HG03432 (cell line): Measurements from ENCODE around the gene STXBP4.

Experiments used
- ATAC-seq: cut with Tn5 transposase; IDR thresholded peaks from one replicate; pipeline ENCODE4 v1.9.1; 2021; ENCODE audit warnings: mild to moderate bottlenecking, moderate library complexity; ENCODE audit not compliant: unreplicated experiment

Gene STXBP4

DNA sequence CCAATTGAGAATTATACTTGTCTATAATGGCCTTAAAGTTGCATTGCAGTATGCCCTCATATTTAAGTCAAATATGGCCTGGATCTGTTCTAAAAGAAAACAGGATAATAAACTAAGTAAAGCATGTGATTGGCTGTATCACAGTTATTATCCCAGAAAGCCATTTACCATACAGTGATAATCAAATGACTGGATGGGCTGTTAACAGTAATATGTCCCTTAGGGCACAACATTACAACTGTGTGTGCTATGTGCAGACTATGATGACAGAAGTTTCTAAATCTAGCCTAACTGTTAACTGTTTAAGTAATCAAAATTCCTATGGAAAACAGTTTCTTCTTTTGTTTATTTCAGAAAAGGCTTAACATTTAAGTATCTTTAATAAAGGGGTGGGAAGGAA is 145.7 kb downstream of the STXBP4 start:
- no peak for ATAC-seq

DNA sequence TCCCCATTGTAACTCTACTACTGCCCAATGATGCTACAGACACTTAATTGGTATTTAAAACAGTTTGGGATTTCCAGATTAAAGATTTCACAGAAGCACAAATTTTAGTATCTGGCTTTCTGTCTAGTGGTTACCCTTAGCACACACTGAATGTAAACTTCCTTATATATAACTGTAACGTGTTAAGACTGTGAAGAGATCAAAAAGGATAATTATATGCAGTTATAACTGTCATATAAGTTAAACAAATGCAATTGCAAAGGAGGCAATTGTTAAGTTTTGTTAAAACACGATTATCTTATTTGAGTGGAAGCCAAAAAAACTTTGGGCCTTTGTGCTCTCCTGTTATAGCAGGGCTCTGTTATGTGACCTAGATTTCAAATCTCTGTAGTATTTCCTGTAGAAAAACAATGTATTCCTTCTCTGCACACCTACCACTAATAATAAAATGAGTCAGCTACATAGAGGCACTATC is 147.9 kb downstream of the STXBP4 start:
- no peak for ATAC-seq

DNA sequence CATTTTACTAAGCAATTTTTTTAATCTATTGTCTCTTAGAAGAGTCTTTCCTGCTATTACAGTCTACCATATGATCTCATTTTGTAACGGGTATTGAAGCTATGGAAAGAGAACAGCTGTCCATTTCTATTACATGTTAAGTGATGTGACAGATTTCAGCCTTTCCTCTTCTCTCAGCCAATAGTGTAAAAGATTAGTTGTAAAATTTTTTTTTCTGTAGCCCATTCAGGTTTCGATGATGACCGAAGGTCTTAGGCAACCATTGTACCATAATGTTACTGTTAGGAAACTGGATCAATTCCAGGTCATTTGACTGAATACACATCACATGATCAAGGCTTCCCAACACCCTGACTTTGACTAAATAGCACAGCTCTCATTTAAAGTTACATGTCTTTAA is 148.6 kb downstream of the STXBP4 start:
- ATAC-seq, result no peak

DNA sequence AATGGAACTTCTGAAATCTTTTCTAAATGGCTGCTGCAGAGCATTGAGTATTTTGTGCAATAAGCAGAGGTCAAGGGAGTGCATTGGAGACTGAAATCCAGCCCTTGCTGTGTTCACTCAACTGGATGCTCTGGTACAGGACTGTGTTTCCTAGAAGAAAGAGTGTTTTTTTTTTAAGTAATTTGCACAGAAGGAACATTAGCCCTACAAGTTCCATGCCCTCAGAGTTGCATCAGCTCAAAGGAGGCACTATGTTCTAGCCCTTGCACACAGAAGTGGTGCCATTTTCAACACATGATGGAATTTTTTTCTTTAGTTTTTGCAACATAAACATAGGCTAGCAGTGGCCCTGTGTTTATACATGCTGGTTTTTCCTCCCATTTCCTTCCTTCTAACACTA is 152.1 kb downstream of the STXBP4 start:
- ATAC-seq, result no peak

DNA sequence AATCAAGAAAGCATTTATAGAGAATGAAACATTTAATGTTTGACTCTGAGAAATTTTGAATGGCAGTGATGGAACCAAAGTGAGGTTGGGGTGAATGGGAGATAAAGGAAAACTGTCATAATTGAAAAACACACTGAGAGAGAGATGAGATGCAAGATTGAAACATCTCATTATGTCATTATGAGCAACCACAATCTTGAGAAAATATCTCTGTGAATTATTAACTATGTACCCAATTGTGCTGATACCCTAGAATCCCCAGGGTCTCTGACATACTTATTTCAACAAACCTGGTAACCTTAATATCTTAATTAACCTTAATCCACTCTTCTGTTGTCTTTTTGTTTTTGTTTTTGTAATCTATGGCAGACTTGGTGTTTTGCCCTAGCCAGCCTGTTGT is 152.7 kb downstream of the STXBP4 start:
- no peak for ATAC-seq

DNA sequence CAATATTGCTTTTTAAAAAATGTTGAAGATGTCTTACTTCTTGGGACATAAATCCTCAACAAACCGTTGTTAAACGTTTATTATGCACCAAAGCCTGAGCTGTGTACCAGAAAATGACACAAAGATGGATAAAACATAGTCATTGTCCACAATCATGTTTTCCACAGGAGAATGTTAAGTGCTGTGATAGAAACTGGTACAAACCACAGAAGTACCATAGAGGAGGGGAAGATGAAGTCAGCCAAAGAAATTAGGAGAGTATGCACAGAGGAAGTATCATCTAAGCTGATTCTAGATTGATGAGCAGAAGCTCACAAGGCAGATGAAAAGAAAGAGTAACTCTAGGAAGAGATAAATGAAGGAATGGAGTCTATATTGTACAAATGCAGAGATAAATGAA is 153.5 kb downstream of the STXBP4 start:
- ATAC-seq, result no peak

DNA sequence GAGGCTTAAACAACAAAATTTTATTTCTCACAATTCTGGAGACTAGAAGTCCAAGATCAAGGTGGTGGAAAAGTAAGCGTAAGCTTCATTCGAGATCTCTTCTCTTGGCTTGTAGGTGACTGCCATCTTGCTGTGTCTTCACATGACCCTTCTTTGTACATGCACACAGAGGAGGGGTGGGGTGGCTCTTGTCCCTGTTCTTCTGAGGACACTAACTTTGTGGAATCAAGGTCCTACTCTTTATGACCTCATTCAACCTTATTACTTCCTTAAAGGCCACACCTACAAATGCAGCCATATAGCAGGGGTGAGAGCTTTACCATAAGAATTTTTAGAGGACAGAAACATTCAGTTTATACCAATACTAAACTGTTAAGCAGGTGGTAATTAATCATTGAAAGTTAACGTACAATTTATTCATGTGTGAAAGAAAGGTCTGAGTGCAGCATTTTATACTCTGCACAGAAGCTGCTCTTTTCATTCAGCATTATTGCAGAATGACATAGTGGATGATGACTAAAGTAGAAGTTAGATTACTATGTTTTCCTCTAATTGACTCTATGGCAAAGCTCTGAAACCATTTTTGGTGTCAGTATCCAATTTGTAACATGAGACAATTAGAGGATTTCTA is 156.3 kb downstream of the STXBP4 start:
- ATAC-seq, result no peak

DNA sequence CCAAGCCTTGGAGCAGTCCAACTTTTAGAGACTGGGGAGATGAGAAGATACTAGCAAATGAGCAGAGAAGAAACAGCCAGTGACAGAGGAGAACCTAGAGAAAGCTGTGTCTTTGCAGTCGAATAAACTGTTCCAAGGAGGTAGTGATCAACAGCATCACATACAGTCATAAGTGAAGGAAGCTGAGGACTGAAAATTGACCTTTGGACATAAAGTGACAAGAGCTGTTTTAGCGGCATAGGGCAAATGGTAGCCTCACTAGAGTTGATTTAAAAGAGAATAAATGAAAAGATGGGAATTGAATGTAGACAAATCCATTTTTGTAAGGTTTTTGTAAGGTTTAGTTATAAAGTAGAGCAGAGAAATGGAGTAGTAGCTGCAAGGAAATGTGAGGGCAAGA is 165.0 kb downstream of the STXBP4 start:
- no peak for ATAC-seq

DNA sequence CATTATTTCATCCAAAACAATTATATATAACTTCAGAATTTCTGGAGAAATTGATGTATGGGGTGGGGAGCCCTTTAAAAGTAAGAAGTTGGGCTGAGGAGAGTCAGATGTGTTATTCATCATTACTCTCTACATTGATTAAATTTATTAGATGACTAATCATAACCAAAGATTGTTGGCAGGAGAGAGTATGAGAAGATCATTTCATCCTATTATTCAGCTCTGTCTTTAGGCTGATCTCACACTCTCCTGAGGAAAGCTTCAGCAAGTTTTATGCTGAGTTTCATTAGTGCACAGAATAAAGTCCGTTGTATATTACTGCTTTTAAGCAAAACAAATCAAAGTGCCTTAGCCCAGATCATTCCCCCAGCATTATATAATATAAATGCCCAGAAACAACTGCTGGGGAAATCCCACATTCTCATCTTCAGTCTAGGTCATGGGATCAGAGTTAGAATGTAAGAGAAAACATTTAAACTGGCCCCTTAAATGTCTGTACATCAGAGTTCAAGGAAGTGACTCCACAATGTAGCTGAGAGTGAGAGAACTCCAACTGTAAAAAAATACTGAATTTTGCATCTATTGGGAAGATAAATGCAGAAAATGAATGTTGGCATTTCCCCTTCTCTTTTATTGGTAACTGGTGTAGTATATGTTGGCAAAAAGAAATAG is 166.1 kb downstream of the STXBP4 start:
- no peak for ATAC-seq

DNA sequence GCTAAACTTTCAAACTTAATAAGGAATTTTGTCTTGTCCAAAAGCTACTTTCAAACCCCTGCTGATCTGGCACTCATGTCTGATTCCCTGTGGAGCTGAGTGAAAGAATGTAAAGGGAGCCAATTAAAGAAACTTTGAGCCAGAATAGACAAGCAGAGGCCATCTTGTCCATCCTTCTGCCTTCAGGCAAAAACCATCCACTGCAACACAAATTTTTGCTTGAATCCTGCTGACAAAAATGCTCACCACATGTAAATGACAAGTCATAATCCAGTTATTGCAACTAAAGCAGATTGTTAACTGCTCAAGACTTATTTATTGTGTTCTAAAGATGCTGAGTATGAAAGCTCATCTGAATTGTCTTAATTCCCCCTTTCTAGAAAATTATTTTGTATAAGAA is 172.2 kb downstream of the STXBP4 start:
- no peak for ATAC-seq

DNA sequence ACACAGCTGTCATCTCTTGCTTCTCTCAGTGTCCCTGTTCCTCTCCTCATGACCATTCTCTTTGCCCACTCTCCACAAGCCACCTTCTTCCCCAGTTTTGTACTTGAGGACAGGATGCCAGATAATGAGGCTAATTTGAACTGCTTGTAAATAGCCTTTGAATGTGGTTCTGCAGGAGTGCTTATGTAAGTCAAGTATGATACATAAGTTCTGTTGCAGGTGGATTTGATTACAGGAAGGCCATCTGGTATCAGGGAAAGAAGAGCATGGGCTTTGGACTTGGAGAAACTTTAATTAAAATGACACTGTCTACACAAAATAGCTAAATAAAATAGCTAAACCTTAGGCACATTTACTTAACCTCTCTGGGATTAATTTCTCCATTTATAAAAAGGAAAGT is 176.0 kb downstream of the STXBP4 start:
- ATAC-seq, result no peak

DNA sequence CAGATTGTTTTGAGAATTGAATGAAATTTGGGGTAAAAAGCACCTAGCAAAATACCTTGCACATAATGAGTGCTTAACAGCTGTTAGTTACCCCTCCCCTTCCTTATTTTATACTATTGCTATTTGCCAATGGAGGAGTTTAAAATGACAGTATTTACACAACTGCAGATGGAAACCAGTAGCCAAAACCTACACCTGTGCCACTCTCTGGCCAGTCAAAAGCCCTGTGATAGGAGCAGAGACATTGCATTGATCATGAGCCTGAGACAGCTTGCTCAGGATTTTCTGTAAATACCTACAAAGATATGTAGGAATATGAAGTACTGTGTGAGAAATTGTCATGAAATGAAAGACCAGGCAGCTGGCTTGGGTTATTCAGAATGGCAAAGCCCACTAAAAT is 180.9 kb downstream of the STXBP4 start:
- ATAC-seq, result no peak

DNA sequence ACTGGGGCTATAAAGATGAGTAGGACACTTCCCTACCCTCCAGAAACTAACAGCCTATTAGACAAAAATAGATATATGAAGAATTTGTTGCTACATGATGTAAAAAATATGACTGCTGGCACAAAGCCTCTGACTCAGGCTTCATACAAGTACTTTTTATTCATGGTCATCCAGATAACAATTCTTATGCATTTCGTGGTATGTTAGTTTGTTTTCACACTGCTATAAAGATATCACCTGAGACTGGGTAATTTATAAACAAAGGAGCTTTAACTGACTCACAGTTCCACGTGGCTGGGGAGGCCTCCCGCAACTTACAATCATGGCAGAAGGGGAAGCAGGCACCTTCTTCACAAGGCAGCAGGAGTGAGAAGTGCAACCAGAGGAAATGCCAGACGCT is 183.7 kb downstream of the STXBP4 start:
- no peak for ATAC-seq

DNA sequence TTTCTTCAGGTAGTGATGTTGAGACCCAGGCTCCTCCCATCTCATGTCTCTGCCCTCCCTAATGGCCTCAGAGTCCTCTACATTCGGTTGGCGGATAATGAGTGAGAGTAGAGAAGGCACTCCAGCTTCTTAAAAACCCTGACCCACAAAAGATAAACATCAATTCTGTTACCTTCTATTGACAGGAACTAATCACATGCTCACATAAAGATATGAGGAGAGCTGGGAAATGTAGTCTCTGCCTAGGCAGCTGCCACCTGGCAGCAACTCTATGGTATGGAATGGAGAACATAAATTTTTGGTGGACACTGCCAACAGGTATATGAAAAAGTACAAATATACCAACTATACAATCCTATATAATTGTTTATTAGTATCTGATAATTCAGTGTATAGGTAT is 185.5 kb downstream of the STXBP4 start:
- ATAC-seq, result no peak

DNA sequence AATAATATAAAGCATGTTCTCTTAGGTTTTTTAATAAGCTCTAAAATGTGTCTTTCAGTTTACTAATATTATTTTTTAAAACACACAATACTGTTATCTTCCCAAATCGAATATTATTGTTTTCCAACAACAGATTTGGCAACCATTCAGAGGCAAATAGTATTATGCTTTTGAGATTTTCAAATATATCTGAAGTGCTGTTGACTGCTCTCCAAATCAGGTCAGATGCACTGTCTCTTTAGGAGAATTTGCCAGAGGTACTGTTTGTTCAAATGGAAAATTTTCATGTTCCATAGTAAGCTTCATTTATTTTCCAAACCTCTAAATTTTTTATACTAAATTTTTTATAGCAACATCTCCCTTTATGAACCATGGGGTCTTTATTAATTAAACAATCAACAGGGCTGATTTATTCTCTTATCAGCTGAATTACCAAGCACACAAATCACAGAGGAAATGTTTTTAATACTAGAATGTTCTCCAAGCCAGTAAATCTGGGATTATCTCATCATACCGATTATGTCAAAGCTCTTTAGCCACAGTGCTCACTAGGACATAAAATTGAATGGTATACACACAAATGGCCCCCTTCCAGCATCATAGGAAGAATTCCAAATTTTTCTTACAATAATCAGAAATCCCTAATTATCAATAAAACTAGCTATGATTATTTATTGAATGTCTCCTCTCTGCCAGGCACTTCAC is 187.4 kb downstream of the STXBP4 start:
- ATAC-seq, result no peak

DNA sequence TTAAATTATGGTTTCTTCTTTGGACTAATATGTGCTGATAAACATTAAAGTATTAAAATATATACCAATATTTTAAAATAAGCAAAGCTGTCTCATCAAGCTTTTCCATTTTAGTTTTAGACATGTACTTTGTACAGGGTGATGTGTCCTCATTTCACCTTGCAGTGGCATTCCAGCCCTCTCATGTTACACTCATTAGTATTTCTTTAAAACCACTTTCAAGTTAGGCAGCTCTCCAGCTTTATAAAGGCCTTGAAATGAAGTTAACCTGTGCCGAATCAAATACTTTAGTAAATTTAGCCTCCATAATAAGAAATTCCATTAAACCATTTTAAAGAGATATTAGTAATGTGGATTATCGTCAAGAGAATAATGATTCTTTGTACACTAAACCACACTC is 188.6 kb downstream of the STXBP4 start:
- ATAC-seq, result no peak

DNA sequence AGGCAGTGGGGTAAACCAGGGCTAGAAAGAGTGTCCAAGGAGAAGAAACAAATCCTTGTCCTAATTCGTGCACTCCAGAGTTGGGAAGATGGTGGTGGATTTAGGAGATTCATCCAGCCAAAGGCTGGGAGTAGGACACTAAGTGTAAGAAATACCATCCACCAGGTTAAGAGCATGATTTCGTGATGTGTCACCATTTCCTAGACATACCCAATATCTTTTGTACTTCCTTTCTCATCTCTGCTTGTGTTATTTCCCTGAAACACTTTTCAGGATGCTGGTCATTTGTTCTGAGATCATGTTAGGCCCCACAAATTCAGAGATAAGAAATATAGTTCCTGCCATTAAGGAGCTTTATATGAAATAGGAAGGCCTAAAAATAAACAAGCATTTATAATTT is 189.9 kb downstream of the STXBP4 start:
- ATAC-seq, result no peak

DNA sequence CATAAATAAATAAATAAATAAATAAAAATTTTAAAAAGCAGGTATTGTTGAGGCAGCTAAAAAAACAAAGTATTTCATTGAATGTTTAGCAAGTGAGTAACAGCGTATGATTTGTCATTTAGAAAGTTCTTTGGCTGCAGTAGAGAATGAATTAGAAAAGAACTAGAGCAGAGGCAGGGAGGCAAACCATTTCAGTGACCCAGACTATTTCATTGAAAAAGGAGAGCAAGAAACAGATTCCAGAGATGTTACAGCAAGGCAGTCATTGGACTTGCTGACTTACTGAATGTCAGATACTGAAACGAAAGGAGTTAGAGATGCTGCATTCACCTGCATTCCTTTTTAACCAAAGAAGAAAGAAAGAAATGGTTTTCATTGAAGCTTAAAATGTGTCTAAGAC is 190.7 kb downstream of the STXBP4 start:
- no peak for ATAC-seq

DNA sequence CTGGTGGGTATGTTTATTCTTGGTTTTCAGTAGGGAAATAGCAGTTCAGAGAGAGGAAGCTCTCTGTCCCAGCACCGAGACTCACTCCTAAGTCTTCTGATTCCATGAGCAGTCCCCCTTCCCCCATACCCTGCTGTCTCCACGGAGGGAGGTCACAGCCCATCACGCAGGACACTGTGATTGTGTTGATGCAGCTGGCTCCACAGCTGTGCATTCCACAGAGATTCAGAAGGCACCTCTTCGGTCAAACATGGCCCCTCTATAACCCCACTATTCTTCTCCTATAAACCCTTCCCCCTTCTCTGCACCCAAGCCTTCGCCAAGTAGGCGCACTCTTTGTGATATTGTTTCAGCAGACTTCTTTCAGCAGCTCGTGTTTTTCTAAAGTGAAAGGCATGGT is 191.9 kb downstream of the STXBP4 start:
- ATAC-seq, result no peak

DNA sequence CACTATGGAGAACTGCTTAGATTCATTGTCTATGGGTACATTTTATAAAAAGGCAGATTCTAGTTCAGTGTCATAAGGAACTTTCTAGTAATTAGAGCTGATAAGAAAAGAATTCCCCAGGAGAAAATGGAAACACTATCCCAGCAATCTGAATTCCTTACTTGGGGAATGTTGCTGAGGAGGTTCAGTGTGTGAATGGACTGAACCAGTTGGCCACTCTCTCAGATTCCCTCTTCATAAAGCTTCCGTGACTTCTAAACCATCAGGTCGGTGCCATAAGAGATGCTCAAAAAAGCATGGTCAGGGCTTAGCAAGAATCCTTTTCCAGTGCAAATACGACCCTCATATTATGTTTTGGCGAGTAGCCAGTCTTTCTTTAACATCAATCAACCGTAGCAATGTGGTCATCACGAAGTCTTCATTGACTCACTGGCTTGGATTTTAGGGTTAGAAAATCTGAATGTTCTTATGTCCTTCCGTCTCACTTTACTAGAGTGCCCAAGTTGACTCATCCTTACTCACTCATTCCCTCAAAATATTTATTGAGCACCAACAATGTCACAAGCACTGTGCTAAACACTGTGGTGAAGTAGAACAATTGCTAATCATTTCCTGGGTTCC is 193.5 kb downstream of the STXBP4 start:
- no peak for ATAC-seq

DNA sequence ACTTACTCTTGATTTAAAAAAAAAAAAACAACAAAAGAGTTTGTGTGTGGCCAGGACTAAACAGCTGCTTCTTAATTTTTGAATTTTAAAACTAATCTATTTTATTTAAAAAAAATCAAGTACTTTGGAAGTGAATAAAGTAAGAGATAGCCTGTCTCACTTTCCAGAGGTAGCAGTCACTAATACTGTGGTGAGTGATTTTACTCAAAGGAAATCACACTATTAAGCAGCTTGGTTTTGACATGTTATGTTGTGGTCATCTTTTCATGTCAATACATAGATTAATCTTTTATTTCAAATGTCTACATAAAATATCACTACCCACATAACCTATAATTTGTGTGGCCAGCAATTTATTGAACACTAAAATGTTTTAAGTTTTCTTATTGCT is 194.0 kb downstream of the STXBP4 start:
- ATAC-seq, result no peak

DNA sequence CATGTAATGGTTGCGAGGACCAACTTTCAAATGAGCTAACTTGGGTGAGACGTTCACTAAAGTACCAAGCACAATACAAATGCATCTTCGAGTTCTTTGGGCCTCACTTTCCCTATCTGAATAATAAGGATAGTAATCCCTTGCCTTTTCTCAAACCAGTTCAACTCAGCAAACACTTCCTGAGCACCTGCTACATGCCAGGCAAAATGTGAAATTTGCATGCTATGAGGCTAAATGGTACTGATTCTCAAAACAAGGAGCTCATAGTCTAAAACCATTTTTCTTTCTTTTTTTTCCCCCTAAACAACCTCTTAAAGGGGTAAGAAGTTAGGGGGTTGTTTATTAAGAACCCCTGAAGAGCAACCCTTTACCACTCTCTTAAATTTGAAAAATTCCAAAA is 194.8 kb downstream of the STXBP4 start:
- no peak for ATAC-seq
